ENCODE results near the gene UPK3A. TPM values are rescaled to one million over a fixed set of nuclear protein-coding genes. Genes with fewer than 3 reads are reported as not detected.

UPK3A gene
- total RNA-seq, 1 donor, result not detected

DNA sequence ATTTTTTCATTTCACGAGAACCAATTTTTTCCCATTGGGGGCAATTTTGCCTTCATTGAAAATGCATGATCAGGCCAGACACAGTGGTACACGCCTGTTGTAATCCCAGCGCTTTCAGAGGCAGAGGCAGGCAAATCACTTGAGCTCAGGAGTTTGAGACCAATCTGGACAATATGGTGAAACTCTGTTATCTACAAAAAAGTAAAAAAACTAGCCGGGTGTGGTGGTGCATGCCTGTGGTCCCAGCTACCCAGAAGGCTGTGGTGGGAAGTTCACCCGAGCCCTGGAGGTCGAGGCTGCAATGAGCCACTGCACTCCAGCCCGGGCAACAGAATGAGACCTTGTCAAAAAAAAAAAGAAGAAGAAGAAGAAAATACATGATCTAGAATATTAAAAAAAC is 19.2 kb upstream of the UPK3A start:
- no peak overlapping the region for H3K4me3 ChIP-seq (ENCODE audit: low read depth, low read length)
- TF ChIP-seq, protein P1, sequence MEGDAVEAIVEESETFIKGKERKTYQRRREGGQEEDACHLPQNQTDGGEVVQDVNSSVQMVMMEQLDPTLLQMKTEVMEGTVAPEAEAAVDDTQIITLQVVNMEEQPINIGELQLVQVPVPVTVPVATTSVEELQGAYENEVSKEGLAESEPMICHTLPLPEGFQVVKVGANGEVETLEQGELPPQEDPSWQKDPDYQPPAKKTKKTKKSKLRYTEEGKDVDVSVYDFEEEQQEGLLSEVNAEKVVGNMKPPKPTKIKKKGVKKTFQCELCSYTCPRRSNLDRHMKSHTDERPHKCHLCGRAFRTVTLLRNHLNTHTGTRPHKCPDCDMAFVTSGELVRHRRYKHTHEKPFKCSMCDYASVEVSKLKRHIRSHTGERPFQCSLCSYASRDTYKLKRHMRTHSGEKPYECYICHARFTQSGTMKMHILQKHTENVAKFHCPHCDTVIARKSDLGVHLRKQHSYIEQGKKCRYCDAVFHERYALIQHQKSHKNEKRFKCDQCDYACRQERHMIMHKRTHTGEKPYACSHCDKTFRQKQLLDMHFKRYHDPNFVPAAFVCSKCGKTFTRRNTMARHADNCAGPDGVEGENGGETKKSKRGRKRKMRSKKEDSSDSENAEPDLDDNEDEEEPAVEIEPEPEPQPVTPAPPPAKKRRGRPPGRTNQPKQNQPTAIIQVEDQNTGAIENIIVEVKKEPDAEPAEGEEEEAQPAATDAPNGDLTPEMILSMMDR (IDR thresholded peaks at IDR 0.05; ENCODE audit: insufficient read depth, low read depth, low read length), result no peak
- DNase-seq (ENCODE audit: low read depth), result peak; percentile 89

DNA sequence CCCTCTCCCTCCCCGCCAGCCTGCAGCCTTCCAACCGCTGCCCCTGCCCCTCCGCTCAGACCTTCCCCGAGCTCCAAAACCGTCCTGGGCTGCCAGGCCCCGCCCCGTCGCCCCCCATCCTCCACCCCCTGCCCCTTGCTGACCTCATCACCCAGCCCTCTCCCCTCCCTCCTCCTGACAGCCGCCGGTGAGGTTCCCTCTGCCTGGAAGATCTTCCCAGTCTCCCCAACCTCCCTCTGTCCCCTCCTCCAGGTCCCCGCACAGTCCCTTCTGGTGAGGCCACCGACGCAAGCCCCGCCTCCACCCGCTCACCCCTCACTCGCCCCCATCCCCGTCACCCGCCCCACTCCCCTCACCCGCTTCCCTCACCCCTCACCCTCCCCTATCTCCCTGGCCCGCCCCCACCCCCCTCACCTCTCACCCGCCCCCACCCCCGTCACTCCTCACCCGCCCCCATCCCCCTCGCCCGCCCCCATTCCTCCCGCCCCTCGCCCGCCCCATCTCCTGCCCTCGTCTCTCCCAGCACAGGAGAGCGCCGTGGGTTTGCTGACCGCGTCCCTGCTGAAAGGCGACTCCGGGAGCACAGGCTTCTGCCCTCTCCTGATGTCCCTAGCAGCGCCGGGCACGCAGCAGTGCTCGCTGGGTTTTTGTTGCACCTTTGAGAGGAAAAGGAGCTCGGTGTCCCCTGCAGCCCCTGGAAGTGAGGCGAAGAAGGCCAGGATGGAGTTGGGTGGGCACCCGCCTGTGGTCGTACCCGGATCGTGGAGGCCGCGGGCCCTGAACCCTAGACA is 16.4 kb upstream of the UPK3A start:
- TF ChIP-seq, protein P1 (IDR thresholded peaks at IDR 0.05; ENCODE audit: insufficient read depth, low read depth, low read length), result no peak
- peak; percentile 42 for DNase-seq (ENCODE audit: low read depth)
- peak overlapping the region; percentile 62 for H3K4me3 ChIP-seq (ENCODE audit: low read depth, low read length)

DNA sequence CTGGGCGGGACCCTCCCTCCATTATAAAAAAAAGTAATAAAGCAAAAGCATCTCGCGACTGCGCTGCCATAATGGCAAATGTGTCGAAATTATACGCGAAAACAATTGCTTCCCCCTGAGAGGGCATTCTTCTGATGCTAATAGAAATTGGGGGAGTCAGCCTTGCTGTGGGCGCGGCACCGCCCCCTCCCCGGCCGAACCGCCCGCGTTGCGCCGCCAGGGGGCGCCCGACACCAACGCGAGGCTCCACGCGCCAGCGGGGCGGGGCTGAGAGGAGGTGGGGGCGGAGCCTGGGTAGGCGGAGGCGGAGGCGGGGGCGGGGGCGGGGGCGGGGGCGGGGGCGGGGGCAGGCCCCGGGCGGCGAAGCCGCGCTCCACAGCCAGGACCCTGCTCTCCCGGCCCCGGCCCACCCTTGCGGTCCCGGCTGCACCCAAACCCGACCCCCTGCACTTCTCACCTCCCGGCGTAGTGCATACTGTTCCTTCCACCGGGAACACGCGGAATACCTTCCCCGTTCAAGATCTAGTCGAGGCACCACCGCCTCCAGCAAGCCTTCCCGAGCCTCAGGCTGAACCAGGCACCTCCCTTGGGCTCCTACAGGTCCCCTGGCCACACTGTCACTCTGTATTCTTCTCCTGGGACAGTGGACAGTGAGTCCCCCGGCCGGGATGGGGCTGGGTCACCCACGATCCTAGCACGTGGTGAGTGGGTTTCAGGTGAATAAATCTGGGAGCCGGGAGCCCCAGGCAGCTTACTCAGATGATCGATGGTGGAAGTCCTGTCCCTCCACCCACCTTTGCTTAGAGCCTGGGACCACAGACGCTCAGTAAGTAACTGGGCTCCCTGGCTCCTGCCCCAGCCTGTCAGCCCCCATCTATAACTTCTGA is 15.5 kb upstream of the UPK3A start:
- TF ChIP-seq, protein P1 (IDR thresholded peaks at IDR 0.05; ENCODE audit: insufficient read depth, low read depth, low read length), result peak; percentile 80
- peak; percentile 77 for DNase-seq (ENCODE audit: low read depth)
- peak overlapping the region; percentile 62 for H3K4me3 ChIP-seq (ENCODE audit: low read depth, low read length)

DNA sequence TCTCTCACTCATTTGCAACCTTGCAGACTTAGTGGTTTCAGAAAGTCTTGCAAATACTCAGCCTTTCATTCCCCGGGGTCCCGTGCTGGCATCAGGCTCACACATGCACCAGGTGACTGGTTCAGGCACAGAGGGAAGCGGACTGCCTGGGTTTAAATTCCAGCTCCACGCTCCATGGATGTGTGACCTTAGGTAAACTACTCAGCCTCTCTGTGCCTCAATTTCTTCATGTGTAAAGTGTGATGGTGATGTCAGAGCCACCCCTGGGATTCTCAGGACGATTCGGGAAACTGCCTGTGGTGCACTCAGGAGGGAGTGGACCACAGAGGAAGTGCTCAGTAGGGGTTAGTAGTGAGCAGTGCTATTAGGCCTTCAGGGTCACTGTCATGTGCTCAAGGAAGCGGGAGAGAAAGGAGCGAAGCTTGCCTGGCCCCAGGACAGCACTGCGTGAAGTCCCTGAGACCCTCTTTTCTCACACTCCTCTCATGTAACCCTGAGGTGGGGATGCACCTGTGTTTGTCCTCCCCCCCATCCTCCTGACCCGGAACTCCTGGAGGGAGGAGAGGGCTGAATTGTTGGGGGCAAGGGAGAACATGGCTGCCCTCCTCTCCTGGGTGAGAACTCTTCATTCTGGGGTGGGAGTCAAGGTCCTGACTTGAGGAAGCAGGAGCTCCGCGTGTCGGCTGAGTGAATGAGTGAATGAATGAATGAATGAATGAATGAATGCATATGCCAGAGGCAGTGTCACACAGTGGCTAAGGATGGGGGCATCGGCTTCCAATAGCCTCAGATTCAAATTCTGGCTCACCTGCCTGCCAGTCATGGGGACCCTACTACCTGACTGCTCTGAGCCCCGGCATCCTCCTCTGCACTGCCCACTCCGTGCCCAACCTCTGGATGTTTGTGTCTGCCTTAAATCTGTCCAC is 14.4 kb upstream of the UPK3A start:
- no peak overlapping the region for H3K4me3 ChIP-seq (ENCODE audit: low read depth, low read length)
- no peak for DNase-seq (ENCODE audit: low read depth)
- TF ChIP-seq, protein P1 (IDR thresholded peaks at IDR 0.05; ENCODE audit: insufficient read depth, low read depth, low read length), result no peak

DNA sequence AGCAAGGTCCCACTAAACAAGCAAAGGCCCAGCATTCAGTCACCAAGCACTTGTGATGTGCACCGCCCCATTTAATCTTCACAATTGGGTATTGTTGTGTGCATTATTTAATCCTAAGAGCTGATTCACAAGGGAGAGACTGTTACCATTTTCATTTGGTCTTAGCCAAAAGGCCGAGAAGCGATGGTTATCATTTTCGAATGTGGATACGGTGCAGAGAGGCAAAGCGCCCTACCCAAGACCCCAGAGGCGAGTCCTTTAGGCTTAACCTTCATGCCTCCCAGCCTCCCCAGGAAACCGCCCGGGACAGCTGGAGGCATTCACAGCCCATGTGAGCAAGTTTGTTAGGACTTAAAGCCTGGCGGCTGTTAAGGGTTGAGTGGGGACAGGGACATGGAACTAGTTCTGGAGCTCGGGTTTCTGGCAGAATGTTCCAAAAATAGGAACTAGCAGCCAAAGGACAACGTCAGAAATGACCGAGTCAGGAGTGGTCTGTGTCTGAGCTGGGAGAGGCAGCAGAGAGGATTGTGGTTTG is 13.0 kb upstream of the UPK3A start:
- H3K4me3 ChIP-seq (ENCODE audit: low read depth, low read length), result no peak overlapping the region
- TF ChIP-seq, protein P1 (IDR thresholded peaks at IDR 0.05; ENCODE audit: insufficient read depth, low read depth, low read length), result no peak
- DNase-seq (ENCODE audit: low read depth), result peak; percentile 78

DNA sequence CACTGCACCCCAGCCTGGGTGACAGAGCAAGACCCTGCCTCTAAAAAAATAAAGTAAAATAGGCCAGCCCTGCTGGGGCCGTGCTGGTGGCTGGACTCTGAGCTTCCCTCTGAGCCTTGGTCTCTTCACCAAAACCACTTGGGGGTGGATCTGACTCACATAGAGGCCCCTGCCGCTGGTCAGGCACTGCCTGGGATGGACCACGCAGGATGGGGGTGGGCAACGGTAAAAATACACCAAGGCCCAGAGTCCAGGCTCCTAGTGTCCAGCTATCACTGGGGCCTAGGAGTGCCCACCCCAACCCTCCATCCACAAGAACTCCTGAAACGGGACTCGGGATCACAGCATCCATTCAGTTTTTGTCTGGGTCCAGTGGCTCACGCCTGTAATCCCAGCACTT is 12.3 kb upstream of the UPK3A start:
- TF ChIP-seq, protein P1 (IDR thresholded peaks at IDR 0.05; ENCODE audit: insufficient read depth, low read depth, low read length), result no peak
- H3K4me3 ChIP-seq (ENCODE audit: low read depth, low read length), result no peak overlapping the region
- no peak for DNase-seq (ENCODE audit: low read depth)

Data from fibroblast of villous mesenchyme (primary cell).